A204.1 (cell line): Measurements from ENCODE around the gene TLX3.

Experiments used
- FAIRE-seq: peaks from 2 replicates; lab custom pipeline; 2012; peaks lifted over from hg19 to GRCh38; lab: Jason Lieb, UNC

TLX3 gene

DNA sequence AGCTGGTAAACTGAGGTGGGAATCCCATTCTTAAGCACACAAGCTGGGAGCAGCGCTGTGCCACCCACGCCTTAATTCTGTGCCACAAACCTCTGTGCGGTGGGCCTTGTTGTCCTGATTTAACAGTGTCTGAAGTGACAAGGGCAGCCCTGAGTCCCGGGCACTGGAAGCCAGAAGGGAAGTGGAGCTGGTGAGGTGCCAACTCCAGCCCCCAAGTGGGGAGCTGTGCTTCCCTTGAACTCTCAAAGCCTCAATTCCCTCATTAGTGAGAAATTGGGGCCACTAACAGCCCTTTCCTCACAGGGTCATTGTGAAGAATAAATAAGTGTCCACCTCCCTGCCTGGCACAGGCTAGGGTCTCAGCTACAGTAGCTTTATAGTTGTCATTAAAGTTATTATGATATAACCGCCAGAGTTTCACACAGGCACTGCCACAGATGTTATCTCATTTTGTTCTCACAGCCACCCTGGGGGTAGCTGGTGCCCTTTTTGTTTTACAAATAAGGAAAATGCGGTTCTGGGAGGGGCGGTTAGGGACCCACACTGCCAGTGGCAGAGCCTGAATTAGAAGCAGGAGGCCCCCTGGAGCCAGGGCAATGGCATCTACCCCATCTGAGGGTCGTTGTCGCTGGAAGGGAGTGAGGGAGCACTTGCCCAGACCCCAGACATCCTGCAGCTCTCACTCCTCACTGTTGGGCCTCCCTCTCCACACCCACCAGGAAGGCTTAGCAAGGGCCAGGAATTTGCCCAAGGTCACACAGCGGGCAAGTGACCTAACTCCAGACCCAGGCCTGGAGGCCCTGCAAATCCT lies 2.1 kb upstream of the TLX3 start:
- FAIRE-seq: no peak

DNA sequence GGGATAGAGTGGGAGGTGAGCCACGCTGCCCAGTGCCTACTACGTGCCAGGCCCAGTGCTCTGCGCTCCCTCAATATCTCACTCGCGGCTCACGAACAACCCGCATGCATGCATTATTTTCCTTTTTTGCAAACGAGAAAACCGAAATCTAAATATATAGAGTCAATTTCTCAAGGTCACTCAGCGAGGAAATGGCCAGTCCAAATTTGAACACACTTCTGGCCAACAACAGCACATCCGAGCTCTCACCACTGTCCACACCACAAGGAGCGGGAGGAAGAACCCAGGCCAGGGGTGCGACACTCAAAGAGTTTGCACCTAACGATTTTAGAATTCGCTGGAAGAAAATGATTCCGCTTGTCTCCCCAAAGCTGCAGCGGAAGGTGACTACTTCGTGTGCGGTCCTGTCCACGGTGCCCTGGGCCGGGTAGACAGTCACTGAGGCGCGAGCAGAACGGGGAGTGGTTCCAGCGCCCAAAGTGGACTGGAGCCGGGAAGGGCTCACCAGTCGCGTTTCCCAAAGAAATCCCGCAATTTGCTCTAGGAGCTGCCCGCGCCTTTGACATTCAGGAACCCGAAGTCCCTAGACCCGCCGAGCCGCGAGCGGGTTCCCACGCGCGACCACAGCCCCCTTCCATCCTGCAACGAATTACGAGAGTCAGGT lies 1.1 kb upstream of the TLX3 start:
- no peak for FAIRE-seq

DNA sequence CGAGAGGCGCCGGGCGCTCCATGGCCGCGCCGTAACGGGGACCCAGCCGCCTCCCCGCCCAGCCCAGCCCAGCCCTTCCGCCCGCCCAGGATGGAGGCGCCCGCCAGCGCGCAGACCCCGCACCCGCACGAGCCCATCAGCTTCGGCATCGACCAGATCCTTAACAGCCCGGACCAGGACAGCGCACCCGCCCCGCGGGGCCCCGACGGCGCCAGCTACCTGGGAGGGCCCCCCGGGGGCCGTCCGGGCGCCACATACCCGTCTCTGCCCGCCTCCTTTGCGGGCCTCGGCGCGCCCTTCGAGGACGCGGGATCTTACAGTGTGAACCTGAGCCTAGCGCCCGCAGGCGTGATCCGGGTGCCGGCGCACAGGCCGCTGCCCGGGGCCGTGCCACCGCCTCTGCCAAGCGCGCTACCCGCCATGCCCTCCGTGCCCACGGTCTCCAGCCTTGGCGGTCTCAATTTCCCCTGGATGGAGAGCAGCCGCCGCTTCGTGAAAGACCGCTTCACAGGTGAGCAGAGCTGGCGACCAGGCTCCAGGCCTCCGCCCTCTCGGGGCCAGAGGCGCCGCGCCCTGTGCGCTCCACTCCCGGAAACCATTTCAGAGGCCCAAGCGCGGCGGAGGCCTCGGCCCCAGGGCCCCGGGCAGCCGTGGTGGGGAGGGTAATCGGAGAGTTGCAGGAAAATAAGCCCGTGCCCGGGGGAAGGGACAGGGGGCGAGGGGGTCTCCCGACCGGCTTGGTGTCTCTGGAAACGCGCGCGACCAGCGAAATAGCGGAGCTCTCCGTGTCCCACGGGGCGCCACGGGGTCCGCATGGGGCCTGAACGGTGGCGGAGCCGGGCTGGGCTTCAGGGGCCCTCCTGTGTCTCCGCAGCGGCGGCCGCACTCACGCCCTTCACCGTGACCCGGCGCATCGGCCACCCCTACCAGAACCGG lies 496 bp downstream of the TLX3 start:
- FAIRE-seq: no peak

DNA sequence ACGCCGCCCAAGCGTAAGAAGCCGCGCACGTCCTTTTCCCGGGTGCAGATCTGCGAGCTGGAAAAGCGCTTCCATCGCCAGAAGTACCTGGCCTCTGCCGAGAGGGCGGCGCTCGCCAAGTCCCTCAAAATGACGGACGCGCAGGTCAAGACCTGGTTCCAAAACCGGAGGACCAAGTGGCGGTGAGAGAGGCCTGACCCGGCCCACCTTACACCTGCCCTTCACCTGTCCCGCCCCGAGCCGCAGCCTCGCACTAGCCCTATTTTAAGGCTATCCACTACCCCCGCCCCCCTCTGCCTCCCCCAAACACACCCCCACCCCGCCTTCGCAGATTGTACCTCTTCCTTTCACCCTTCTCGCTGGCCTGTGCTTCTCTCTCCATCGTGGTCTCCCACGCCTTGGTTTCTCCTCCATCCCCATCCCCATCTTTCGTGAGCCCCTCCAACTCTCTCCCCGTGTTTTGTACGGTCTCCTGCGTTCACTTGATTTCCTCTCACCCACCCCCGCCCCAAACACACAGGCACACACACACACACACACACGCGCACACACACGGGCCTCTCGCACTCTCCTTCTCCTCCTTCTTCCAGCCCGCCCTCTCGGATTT lies 1.3 kb downstream of the TLX3 start:
- FAIRE-seq: no peak

DNA sequence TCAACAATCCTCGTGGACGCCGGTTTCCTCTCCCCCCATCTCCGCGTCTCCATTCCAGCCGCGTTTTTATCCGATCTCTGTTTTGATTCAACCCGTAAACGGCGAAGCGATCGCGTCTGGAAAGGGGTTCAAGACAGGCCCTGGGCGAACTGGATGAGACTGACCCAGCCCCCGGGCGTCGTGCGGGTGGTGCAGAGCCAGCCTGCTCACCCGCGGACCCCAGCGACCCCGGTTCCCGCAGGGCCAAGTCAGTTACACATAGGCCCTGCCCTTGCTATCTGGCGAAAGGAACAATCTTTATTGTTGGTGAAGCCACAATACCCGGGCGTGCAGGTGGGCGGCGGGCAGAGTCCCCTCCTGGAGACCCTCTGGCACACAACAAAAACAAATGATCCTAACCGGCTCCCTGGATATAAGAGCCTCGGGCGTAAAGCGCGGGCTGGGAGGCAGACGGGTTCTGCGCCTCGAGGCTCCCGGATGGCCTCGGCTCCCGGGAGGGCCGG lies 1.8 kb downstream of the TLX3 start:
- FAIRE-seq: no peak

DNA sequence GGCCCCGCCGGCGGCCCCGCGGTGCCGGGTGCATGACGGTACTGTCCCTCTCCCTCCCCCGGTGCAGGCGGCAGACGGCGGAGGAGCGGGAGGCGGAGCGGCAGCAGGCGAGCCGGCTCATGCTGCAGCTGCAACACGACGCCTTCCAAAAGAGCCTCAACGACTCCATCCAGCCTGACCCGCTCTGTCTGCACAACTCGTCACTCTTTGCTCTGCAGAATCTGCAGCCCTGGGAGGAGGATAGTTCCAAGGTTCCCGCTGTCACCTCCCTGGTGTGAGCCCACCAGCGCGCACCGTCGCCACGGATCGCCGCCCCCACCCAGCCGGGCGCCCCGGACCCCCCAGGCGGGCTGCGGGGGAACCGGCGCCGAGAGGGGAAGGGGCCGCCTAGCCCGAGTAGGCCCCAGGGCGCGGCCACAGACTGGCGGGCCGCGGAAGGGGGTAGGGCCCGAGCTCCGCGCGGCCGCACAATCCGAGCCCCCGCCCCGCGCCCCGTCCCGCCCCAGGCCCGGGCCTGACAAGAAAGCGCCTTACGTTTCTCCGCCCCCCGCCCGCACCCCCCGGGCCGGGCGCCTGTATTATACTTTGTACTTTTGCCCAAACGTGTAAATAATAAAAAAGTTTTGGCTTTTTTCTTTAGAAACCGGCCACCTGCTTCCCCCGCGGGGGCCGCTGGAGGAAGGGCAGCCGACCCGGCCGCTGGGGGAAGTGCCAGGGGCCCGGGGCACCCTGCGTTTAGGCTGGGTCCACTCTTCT lies 2.5 kb downstream of the TLX3 start:
- FAIRE-seq: no peak

DNA sequence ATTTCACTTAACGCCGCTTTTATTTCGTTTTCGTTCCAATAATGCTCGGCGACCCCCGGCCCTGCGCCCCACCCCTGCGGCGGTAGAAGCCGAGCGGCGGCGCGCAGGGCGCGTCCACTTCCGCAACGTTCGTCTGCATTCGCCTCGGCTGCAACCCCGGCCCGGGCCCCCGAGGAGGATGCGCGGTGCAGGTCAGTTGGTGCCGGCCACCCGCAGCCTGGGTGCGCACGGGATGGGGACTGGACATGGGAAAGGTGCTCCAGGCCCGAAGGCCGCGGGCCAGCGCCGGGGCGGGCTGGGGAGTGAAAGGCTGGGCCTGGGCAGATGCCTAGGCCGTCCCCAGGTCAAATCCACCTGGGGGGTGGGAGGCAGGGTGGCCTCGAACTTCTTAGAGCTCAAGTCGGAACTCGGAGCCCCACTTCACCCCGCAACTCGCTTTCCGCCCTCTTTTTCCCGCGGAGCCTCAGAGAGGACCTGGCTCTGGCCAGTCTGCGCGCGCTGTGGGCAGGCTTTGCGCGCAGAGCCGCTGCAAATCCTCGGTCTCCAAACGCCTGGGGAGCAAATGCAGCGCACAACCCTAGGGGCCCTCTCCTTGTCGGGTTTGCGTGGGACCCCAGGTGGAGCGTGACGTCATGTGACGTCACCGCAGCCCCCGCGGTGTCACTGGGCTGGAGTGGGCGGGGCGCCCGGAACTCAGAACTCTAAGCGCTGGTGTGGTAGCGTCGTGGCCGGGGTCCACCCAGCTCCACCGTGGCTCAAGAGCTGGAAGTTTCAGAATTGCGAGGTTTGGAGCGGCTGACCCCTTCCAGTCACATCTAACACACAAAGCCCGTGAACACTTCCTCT lies 3.3 kb downstream of the TLX3 start:
- no peak for FAIRE-seq

DNA sequence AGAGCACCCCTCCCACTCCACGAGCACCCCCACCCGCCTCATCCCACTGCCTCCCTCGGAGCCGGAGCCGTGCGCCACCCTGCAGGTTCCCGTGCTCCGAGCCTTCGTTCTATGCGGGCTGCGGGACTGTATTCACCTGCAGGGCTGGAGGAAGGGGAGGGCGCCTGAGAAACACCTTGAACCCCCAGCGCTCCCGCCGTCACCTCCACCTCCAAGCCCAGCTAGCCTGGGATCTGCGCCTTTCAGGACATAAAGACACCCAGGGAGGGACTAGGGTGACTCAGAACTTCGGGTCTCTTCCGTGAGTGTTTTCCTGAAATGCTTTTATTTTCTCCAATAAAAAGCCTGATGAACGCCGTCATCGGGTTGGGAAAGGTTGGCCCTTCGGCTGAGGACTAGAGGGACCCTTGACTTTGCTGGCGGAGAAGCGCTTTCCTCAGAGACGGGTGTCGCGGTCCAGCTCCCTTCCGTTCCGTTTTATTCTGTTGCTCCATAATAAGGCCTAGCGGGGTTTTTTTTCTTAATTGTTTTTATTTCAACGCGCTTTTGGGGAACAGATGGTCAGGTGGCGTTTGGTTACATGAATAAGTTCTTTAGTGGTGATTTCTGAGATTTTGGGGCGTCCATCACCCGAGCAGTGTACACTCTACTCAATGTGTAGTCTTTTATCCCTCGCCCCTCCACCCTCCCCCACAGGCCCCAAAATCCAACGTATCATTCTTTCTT lies 4.6 kb downstream of the TLX3 start:
- FAIRE-seq: no peak

DNA sequence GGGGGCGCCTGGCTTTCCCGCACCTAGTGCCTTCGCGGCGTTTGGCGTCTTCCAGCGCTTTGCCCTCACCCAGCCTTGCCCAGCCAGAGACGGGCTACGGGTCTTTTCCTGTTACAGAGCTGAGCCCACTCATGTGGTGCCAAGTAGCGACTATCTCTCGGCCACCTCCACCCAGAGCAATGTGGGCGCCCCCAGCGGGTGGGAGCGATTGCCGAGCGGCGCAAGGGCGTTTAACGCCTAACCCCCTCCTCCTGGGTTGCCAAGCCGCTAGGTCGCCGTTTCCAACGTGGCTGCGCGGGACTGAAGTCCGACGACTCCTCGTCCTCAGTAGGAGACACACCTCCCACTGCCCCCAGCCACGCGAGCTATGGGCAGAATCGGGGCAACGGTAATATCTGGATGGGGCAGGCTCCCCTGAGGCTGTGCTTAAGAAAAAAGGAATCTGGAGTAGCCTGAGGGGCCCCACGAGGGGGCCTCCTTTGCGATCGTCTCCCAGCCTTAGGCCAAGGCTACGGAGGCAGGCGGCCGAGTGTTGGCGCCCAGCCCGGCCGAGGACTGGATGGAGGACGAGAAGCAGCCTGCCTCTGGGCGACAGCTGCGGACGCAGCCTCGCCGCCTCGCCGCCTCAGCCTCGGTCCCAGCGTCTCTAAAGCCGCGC lies 5.8 kb downstream of the TLX3 start:
- no peak for FAIRE-seq

DNA sequence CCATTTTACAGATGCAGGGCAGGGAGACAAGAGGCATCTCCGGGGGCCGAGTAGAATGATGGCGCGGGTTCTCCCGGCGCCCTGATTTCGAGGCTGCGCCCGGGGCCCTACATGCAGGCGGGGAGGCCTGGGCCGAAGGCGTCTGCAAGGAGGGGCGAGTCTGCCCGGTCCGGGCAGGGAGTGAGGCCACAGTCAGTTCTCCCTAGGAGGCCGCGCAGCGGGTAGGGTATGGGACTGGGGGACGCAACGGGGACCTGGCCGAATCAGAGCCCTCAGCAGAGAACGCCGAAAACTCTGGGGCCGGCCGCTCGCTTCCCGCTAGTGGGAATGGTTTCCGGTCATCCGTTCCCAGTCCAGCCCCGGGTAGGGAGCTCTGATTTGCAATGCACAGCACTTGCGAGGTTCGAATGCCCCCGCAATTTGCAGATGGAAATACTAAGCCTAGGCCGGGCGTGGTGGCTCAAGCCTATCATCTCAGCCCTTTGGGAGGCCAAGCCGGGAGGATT lies 6.4 kb downstream of the TLX3 start:
- FAIRE-seq: no peak

DNA sequence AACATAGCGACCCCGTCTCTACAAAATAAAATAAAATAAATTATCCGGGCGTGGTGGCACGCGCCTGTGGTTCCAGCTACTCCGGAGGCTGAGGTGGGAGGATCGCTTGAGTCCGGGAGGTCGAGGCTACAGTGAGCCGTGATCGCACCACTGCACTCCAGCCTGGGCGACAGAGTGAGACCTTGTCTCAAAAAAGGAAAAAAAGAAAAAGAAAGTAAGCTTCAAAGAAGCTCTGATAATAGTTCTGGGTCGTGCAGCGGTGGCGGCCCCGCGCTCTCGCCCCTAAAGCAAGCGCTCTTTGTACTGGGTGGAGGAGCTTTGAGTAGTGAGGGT lies 6.8 kb downstream of the TLX3 start:
- no peak for FAIRE-seq

DNA sequence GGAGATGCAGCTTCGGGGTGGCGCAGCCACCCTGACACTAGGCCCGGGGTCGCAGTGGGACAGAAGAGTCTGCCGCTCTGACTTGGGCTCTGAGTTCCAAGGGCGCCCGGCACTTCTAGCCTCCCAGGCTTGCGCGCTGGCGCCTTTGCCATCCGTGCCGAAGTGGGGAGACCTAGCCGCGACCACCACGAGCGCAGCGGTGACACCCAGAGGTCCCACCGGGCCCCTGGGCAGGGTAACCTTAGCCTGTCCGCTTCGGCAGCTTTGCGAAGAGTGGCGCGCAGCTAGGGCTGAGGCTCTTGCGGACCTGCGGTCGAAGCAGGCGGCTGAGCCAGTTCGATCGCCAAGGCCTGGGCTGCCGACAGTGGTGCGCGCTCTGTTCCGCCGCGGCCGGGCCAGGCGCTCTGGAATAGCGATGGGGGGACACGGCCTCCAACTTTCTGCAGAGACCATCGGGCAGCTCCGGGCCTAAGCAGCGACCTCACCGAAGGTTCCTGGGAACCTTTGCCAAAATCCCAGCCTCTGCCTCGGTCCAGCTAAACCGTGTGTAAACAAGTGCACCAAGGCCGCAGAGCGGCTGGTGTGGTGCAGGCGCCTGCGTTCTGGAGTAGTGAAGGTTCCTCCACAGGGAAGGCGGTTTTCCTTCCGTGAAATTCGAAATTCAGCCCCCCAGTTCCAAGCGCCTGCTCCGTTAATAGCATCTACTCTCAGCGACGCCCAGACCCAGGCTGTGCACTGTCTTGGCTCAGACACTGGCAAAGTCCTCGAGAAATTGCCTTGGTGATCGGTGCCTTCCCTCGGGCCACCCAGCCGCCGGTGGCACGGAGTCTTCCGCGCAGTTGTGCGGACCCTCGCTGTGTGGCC lies 7.4 kb downstream of the TLX3 start:
- FAIRE-seq: no peak

DNA sequence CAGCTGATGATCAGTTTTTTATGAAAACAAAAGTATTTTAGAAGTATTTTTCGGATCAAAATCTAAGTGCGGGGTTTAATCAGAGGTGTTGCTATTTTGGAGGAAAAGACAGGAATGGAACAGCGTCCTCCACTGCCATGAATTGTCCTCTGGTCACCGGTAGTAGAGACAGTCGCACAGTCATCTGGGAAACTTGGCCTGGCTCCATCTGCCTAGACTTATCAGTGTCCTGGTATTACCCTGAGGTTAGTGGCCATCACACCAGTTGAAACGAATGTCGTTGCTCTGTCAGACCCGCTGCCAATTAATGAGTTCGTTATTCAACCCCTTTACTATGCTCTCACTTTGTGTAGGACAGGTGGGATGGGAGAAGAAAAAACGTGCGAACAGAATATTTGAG lies 8.2 kb downstream of the TLX3 start:
- FAIRE-seq: no peak

DNA sequence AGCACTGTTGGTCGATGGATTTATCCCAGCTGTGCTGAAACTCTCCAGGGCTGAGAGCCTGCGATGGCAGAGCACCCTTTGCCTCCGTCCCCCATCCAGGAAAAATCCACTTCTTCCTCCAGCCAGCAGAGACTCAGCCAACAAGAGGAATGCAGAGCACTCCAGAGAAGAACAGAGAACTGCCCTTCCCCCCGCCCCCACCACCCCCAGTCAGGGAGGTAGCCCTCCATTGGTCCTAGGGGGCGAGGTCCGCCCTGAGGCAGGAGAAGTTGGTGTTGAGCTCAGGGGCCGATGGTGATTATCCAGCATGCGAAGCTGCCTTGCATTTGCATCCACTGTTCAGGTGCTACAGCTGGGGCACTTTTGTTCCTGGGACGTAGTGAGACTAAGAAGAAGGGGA lies 9.0 kb downstream of the TLX3 start:
- no peak for FAIRE-seq

DNA sequence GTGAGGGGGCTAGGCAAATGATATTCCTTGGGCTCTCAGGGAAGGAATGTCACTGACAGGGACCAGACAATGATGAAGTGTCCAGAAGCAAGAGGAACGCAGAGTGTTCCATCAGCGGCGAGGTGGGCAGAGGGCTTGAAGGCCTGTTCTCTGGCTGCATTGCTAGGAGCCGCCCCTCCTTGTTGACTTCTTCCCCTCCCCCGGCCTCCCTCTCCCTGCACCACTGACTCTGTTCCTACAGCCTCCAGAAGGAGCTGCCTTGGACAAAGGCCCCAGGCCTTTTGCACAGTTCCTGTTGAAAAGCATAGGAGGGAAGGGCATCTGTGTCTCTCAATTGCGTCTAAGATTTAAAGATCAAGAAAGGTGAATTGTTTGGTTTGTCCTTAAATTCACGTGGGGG lies 12.4 kb downstream of the TLX3 start:
- FAIRE-seq: no peak

DNA sequence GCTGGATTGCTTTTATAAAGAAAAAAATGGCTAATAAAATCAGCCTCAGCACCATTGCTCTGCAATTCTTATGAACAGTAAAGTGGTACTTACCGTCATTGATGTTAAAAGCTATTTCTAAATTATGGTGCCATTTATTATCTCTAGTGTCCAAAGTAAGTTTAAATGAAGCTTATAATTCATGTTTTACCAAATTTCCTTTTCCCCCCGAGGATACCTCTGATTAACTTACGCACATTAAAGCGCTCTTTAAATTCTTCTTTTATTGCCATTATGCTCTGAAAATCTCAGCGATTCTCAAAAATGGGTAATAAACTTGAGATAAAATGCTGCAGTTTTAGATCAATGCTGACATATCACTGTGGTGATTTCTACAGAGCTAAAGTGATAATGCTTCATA lies 13.5 kb downstream of the TLX3 start:
- FAIRE-seq: no peak

DNA sequence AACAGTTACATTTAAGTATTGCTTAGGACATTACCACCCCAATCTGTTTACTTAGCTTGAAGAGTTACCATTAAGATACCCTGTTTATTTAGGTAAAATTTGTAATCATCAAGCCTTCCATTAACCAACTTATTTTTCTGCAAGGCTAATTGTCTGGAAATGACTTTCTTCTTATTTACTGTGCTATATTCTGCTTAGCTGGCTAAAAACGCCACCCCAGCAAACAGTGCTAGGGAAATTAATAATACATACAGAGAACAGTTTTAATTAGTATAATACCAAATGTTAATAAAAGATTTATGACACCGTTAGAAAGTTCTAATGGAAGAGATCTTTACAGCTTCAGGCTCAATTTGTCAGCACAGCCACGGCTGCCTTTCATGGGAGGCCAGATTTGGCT lies 14.0 kb downstream of the TLX3 start:
- FAIRE-seq: no peak
